ENCODE measurements around the gene OTUB2.

The OTUB2 gene

DNA sequence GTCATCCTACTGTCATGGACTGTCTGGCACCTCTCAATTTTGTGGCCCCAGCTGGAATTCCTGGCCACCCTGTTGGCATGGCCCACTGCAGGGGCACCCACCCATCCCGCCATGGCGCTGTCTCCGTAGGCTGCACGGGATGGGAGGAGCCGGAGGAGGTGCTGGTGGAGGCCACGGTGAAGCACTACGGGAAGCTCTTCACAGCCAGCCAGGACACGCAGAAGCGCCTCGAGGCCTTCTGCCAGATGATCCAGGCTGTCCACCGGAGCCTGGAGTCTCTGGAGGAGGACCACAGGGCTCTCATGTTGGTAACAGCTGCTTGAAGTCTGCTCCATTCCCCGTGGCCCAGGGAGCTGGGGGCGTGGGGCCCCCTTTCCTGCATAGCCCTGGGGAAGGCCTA lies 25.1 kb upstream of the OTUB2 start:
- no peak for DNase-seq (ENCODE audit: low read depth)
- TF ChIP-seq CTCF (conservative IDR thresholded peaks at IDR 0.05; ENCODE audit: control insufficient read depth, insufficient read depth, low read depth, low read length) = no peak
- no peak overlapping the region for H3K4me3 ChIP-seq (ENCODE audit: control insufficient read depth, low read depth, low read length)

DNA sequence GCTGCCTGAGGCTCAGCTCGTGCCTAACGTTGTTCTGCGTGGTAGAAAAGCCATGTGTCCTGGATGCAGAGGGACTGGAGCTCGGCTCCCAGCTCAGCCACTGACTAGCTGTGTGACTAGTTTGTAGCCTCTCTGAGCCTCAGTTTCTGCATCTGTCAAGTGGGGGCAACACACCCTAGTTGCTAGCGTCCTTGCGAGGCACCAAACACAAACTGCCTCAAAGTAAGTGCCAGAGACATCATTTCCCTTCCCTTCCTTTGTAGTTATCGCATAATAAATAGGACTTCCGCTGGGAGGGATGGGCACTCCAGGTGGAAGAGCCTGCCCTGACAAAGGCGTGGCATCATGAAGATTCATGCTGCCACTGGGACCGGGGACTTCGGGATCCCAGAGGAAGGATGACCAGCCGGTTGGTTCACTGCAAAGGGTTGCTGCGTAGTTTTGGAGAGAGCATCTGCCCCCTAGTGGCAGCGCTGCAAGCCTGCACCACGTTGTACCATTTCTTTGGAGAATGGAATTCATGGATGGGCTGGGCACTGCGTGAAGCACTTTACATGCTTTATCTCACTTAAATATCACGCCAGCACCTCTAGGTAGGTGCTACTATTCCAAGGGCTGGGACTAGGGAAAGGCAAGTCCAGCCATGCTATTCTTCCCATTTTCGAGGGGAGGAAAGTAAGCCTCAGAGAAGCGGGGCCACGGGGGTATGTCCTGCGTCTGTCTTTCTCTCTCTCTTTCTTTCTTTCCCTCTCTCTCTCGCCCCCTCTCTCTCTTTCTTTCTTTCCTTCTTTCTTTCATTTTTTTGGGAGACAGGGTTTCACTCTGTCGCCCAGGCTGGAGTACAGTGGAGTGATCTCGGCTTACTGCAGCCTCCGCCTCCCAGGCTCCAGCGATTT lies 24.4 kb upstream of the OTUB2 start:
- TF ChIP-seq CTCF (conservative IDR thresholded peaks at IDR 0.05; ENCODE audit: control insufficient read depth, insufficient read depth, low read depth, low read length) = peak; percentile 96
- DNase-seq (ENCODE audit: low read depth) = peak; percentile 63
- no peak overlapping the region for H3K4me3 ChIP-seq (ENCODE audit: control insufficient read depth, low read depth, low read length)

- TF ChIP-seq CTCF (conservative IDR thresholded peaks at IDR 0.05; ENCODE audit: control insufficient read depth, insufficient read depth, low read depth, low read length) = no peak
- no peak overlapping the region for H3K4me3 ChIP-seq (ENCODE audit: control insufficient read depth, low read depth, low read length)
- no peak for DNase-seq (ENCODE audit: low read depth)
Measured at GRCh38 chr14:94003397-94003796, 22.7 kb upstream of the OTUB2 start.

GRCh38 chr14:94004015-94004414 lies 22.1 kb upstream of the OTUB2 start:
- no peak for DNase-seq (ENCODE audit: low read depth)
- no peak for TF ChIP-seq CTCF (conservative IDR thresholded peaks at IDR 0.05; ENCODE audit: control insufficient read depth, insufficient read depth, low read depth, low read length)
- H3K4me3 ChIP-seq (ENCODE audit: control insufficient read depth, low read depth, low read length) = no peak overlapping the region

DNA sequence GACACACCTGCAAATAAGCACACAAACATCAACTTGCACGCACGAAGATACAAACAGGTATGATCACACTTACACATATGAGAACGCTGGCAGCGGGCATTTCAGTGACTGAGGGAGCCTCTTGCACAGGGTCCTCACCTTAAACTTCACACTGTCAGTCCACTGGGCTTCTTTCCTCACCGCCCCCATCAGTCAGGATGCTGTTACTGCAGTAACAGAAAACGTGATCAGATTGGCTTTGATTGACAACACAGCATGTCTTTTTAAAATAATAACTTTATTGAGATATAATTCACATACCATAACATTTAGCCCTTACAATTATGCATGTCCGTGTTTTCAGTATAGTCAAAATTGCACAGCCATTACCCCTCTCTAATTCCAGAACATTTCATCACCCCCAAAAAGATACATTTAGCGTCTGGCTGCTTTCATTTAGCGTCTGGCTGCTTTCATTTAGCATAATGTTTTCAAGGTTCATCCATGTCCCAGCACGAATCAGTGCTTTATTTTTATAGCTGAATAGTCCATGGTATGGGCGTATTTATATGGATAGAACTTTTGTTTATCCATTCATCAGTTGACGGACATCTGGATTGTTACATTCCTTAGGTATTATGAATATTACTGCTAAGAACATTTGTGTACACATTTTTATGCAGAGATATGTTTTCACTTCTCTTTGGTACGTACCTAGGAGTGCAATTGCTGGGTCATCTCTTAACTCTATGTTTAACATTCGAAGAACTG lies 20.6 kb upstream of the OTUB2 start:
- peak; percentile 50 for TF ChIP-seq CTCF (conservative IDR thresholded peaks at IDR 0.05; ENCODE audit: control insufficient read depth, insufficient read depth, low read depth, low read length)
- DNase-seq (ENCODE audit: low read depth) = no peak
- no peak overlapping the region for H3K4me3 ChIP-seq (ENCODE audit: control insufficient read depth, low read depth, low read length)

DNA sequence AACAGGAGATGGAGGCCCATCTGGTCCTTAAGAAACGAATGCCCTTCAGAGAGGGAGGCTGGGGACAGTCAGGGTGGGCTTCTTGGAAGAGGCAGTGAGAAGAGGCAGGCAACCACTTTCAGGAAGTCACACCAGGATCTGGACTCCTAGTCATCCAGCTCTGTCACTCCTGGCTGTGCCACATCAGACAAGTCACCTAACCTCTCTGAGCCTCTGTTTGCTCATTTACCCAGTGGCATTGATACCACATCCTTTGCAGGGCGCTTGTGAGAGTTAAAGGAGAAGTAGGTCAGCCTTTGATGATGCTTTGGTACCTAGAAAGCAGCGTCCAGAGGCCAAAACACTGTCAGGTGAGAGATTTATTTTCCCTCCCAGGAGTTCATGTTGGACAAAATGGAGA lies 17.9 kb upstream of the OTUB2 start:
- DNase-seq (ENCODE audit: low read depth) = no peak
- no peak overlapping the region for H3K4me3 ChIP-seq (ENCODE audit: control insufficient read depth, low read depth, low read length)
- no peak for TF ChIP-seq CTCF (conservative IDR thresholded peaks at IDR 0.05; ENCODE audit: control insufficient read depth, insufficient read depth, low read depth, low read length)
